GM18520 (cell line): ENCODE data around the gene WDR64.

Experiments
- ATAC-seq: cut with Tn5 transposase; IDR thresholded peaks from one replicate; pipeline ENCODE4 v1.9.1; 2021; ENCODE audit not compliant: unreplicated experiment

The WDR64 gene

DNA sequence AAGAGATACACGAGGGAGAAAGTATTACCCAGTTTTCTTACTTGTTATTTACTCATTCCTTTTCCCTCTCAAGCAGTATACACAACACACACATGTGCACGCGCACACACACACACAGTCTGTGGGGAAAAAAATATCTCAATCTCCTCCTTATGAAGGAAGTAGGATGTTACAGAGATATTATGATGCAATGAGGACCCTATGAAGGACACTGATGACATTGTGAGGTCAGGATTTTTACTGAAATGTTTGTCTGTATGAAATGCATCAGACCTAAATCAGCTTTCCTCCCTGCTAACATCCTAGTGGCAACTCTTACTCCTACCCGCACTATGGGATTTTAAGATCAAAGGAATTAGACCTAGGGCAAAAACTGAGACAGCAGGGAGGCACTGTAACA is at the start of gene WDR64:
TSS of gene WDR64 (plus strand) at position 270 of the 400 bp plus-strand sequence. CDS start 204 bp downstream, outside the sequence.
- ATAC-seq, result no peak

- ATAC-seq, result no peak
Measured at GRCh38 chr1:241603731-241604245, 48.3 kb upstream of the WDR64 start.

DNA sequence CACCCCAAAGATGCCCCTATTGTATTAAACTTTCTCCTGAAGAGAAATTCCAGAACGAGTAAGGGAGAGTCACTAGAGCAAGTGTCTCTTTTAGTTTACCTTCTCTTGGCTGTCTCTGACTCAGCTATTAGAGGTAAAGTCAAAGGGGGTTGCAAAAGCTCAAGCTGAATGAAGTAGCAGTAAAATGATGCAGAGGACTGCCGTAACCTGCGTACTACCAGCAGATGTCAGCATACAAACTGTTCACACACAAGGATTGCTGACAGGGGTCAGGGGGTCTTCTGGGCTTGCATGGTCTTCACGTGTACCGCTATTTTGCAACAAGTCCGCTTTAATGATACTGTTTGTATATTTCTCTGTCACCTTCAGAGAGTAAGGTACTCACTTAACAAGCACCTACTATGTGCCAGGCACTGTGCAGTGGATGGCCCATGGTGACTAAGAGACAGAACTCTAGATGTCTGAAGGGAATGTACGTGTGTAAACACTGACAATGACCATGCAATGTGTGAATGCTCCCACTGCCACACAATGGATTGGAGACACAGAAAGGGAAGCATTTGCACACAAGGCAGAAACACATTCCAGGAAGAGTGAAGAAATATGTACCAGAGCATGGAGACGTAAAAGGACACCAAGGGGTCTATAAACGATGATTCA is 46.8 kb upstream of the WDR64 start:
- ATAC-seq, result no peak

DNA sequence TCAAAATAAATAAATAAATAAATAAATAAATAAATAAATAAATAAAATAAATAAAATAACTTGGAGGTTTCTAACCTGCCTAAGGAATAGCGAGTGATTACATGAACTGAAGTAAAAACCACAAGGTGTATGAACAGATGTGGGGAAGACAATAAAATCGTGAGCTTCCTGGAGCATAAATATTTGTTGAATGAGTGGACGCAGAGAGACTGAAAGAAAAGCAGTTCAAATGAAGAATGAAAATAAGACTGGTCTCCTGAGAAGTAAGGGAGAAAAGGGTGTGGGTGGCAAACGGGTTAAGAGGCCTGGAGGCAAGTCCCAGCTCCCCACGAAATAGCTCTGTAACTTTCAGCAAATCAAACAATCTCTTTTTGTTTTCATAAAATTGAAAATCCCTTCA is 45.5 kb upstream of the WDR64 start:
- no peak for ATAC-seq

DNA sequence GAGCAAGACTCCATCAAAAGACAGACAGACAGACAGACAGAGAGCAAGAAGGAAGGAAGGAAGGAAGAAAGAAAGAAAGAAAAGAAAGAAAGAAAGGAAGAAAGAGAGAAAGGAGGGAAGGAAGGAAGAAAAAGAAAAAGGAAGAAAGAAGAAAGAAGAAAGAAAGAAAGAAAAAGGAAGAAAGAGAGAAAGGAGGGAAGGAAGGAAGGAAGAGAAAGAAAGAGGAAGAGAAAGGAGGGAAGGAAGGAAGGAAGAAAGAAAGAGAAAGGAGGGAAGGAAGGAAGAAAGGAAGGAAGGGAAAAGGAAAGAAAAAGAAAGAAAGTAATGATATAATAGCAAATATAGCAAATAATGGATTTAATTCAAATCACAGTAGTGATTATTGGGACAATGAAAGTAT is 44.6 kb upstream of the WDR64 start:
- no peak for ATAC-seq

DNA sequence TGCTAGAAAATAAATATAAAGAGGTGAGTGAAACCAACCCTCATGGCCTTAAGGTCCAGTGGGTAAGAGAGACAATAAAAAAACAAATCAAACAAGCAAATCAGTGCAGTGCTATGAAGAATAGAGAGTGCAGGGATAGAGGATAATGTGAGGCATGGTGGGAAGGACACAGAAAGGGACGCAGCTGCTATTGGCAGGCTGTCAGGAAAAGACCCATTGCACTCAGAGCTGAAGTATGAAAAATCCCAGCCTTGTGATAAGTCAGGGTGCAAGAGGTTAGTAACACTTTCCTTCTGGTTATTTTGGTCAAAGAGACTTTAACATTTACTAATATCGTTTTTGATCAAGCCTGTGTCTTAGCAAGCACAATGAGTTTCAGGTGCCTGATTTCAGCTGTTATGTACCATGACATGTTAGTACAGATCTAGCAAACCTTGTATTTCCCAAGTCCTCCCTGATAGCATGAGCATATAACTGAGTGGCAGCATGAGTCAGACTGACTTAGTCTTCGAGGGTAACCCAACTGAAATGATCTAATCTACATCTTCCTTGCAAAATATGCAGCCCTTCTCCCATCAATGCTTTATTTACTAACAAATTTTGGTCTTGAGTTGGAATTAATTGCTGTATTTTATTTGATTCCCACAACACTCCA is 43.6 kb upstream of the WDR64 start:
- ATAC-seq, result no peak

DNA sequence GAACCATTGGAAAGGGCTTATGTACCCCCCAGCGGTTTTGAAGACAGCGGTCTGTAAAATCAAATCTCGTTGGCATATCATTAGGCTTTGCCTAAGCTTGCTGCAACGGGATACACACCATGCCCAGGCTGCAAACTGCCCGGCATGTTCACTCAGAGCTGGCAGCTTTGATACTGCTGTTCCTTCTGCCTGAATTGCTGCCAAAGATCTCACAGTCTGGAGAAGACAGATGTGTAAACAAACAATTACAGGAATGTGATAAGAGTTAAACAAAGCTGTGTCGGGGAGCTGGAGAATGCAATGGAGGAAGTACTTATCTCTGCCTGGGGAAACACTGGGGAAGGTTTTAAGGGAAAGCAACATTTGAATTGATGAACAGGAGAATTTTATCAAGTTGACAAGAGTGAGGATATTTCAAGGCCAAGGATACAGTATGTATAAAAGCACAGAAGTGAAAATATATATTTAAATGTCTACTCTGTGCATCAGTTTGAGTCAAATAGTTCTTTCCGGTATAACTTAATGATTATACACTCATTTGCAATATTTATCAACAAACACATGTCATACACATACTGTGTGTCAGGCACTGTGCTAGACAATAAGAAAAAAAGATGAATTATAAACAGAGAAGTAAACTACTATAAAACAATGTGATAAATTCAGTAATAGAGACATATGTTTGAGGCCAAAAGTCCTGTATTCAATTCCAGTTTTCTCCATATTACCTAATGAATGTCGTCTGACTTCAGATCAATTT is 41.8 kb upstream of the WDR64 start:
- no peak for ATAC-seq

DNA sequence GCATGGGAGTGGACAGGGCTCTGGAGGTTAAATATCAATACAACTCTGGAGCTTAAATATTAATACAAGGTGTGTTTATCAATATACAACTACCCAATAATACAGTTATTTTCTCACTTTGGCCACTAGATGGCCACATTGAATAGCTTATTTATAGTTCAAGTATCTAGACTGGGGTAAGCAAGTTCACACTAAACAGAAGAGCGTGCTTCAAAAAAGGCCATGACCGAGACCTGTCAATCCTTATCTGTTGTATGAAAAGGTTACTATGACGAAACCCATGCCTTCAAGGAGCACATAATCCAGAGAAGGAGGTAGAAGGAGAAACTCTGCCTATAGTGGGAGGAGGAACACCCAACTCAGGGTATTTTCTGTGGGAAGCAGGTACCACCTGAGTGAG is 41.0 kb upstream of the WDR64 start:
- ATAC-seq, result peak; percentile 90

DNA sequence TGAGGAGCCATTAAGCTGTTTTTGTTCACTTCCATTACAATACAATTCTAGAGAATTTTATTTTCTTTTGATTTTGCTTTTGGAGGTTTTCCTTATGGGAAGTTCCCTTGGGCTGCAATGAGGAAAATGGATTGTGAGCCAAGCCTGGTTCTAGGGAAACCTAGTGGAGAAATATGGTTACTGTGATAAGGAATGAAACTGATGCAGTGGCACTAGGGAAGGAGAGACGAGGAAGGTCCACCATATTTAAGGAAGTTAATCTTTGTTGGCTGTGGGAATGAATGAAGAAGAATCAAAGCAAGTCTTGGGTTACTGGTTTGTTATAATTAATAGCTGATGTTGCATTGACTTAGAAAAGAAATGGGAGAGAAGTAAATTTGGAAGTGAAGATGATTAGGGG is 40.3 kb upstream of the WDR64 start:
- ATAC-seq, result no peak

DNA sequence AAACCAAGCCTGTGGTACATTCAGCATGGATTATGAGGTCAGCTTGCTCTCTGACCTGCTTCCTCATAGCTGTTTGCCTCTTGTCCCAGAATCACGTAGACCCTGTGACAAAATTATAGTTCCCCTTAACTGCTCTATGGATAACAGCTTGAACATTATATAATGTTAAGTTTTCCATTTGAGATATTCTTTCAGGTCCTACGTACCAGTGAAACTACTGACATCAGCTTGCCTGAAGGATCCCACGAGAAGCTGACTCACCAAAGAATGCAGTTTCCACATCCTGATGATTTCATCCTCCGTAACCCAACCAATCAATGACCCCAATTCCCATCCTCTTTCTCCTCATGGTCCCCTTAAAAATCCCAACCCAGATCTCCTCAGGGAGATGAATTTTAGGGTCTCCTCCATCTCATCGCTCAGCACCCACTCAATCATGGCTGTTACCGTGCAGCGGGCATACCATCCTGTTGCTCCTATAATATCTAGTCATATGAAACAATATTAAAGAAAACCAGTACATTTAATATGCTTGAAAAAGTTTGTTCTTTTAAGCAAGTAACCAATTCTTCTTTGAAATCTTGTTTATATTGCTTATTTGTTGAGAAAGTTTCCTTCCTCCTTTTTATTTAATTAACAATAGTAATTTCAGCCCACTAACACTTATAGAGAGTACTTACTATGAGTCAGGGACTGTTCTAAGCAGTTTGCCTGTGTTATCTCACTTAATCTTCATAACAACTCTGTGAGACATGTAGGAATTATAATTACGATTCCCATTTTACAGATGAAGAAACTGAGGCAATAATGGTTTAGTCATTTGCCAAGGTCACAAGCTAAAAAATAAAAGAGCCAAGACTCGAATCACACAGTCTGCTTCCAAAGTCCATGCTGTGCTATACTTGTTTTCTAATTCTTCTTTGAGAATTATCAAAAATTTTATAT is 39.3 kb upstream of the WDR64 start:
- ATAC-seq, result no peak

DNA sequence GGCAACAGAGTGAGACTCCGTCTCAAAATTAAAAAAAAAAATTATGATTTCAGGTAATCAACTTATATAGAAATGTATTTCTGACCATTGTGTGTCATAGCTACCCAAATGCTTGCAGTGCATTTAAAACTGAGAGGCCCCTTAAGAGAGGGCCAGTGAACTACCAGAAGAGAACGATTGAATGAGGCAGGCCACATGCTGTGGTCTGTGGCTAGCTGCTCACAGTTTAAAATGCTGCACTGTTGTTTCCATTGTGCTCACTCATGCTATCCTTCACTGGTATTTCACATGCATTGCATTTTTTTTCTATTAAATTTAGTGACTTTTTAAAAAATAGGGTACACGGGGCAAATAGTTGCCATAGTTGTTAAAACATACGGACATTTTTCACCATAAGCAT is 37.9 kb upstream of the WDR64 start:
- no peak for ATAC-seq

- no peak for ATAC-seq
Measured at GRCh38 chr1:241614572-241614971, 37.5 kb upstream of the WDR64 start.

DNA sequence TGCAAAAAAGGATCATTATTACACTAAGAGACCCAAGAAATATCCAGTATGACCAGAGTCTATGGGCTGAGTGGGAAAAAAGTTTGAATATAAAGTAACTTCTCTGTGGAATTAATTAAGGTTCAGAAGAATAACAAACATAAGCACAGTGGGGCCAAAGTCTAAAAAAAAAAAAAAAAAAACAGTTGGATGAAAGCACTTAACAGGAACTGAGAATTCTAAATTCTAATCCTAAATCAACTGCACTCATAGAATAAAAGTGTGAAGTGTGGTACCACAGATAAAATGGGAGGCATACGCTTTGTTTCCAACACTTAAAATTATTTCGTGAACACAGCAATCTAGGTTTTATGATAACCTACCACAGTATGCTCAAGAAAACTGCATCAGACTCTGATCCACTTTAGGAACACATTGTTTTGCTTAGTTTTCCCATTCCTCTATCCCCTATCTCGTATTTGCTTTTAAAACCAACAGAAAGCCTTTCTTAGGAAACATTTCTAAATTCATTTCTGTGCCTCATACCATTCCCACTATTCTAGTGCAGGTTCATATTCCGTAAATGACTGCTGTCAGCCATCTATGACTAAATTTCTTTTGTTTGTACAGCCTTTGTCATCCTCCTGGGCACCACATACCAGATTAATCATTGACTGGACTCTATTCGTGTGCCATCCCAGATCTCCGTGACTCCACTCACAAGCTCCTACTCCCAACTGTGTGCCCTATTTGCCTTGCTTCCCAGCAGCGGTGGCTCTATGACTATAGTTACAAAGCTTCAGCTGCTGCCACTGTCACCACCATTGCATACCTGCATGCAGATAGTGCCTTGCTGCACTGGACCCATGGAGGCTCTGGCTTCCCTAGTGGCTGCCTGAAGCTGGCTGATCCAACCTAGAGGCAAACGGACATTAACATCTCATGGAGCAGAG is 36.8 kb upstream of the WDR64 start:
- no peak for ATAC-seq

GRCh38 chr1:241617426-241617825 is 34.7 kb upstream of the WDR64 start:
- ATAC-seq, result no peak

- no peak for ATAC-seq
Measured at GRCh38 chr1:241622669-241623068, 29.4 kb upstream of the WDR64 start.

DNA sequence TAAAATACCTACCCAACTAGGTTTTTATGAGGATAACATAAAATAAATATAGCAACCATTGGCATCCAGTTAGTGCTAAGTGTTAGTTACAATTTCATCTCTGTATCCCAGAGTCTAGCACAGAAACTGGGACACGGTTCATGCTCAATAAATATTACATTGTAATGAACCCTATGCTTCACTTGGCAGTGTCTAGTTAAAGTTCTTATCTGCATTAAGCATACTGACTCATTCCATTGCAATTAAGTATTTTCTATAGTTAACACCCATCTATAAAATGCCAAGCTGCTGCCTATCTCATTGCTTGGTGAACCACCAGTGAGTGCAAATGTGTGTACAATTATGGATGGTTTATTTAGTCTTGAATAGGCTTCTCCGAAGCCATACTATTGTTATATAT is 27.1 kb upstream of the WDR64 start:
- ATAC-seq, result no peak

DNA sequence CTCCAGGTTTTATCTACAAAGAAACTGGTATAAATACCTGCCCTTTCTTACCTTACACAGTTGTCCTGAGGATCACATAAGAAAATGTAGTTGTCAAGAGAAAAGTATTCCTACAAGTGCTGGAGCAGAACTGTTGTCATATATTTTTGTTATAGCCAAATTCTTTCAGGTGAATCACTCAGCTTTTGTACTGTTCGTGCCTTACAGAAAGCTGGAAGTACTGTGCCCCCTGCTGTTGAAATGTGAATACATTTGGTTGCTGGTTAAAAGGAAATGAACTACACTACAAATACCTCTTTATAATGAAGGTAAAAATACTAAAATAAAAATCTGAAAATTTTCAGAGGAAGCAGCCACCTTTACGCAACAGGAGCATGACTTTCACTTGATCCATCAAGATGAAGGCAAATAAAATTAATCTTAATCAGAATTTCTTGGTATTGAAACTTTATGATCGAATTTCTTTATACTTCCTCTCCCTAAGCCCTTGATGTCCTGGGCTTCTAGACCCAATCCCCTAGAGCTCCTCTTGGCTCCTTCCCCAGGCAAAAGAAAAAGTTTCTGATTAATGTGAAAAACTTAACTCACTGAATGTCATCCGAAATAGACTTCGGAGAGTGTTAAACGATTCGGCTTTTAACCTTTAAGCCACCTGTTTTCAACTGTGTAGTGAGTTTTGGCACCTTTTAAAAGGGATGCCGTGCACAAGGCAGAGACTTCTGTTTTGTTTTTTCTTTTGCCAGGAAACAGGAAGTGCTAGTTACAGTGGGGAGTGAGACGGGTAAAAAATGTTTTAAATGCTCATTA is 24.4 kb upstream of the WDR64 start:
- no peak for ATAC-seq

DNA sequence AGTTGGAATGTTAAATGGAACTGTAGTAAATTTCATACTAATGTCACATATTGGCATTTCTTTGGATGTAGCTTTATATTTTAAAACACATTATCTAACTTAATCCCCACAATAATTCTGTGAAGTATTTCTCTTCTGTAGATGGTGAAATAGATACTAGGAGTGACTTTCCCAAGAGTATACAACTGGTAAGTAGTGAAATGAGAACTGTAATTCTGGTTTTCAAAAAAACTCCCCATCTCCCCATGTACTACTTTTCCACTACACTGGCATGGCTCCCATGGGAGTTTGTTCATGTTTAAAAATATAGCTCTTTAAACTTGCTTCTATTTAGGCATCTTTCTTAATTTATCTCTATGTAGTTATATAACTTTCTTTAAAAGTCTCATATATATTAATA is 22.1 kb upstream of the WDR64 start:
- ATAC-seq, result no peak

GRCh38 chr1:241630476-241630875 is 21.6 kb upstream of the WDR64 start:
- no peak for ATAC-seq
